ENCODE data around the gene PGM5.

DNA sequence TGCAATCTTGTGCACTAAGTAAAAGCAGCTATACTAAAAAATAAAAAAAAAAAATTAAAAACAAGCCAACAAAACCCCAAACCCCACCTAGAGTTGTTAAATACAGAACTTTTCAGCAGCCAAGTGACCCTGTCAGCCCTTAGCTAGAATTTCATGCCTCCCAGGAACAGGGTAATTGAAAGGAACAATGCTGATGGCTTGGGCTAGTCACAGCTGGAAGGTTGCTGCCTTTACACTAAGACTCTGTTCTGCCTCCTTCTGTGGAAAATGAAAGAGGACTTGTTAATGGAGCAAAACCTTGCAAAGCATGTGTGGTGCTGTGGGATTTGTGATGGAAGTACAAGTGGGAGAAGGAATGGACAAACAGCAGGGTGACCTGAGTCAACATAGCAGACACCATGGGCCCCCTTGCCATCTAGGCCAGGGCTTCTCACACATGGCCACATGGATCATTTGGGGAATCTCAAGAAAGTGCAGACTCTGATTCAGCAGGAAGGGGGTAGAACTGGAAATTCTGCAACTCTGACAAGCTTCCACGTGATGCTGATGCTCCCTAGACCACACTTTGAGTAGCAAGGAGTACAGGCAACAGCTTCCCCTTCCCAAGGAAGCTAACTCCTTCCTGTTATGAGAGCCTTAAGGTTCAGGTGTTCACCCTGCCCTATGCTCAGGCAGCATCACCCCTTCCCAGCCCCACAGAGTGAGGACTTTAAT, 199.2 kb downstream of the PGM5 start:
- TF ChIP-seq EZH2 (IDR thresholded peaks at IDR 0.05; ENCODE audit: low read length, unreplicated experiment) (no peak), EZH2phosphoT487 (IDR thresholded peaks at IDR 0.05; ENCODE audit: borderline replicate concordance, low read length) (no peak)
- TF ChIP-seq, protein P1, sequence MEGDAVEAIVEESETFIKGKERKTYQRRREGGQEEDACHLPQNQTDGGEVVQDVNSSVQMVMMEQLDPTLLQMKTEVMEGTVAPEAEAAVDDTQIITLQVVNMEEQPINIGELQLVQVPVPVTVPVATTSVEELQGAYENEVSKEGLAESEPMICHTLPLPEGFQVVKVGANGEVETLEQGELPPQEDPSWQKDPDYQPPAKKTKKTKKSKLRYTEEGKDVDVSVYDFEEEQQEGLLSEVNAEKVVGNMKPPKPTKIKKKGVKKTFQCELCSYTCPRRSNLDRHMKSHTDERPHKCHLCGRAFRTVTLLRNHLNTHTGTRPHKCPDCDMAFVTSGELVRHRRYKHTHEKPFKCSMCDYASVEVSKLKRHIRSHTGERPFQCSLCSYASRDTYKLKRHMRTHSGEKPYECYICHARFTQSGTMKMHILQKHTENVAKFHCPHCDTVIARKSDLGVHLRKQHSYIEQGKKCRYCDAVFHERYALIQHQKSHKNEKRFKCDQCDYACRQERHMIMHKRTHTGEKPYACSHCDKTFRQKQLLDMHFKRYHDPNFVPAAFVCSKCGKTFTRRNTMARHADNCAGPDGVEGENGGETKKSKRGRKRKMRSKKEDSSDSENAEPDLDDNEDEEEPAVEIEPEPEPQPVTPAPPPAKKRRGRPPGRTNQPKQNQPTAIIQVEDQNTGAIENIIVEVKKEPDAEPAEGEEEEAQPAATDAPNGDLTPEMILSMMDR (conservative IDR thresholded peaks at IDR 0.05; ENCODE audit: low read depth, low read length) = no peak

Measured in PC-3 (cell line).